Mesothelial cell of epicardium (in vitro differentiated cells): ENCODE results near the gene TRIM28. TPM values are rescaled to one million over a fixed set of nuclear protein-coding genes. Genes with fewer than 3 reads are reported as not detected.
"Not testable (repeated sequence)": the region's sequence is repeated elsewhere in the genome, so short reads cannot be mapped to it uniquely, and the experiment has no call there.

Experiments
- DNase-seq, 2 experiments: peaks; one replicate each; pipeline ENCODE4 v3.0.0; 2021; ENCODE audit warnings: low spot score in 2 of 2; ENCODE audit not compliant: unreplicated experiment in 2 of 2
- H3K27ac Mint-ChIP-seq: 2 replicates; pipeline ENCODE4 v1.8.0; 2021; ENCODE audit warnings: mixed read lengths
- H3K27me3 Mint-ChIP-seq: 2 replicates; pipeline ENCODE4 v1.8.0; 2021; ENCODE audit warnings: low read depth, mixed read lengths
- H3K36me3 Mint-ChIP-seq: 2 replicates; pipeline ENCODE4 v1.8.0; 2021; ENCODE audit warnings: mixed read lengths
- H3K4me1 Mint-ChIP-seq: 2 replicates; pipeline ENCODE4 v1.8.0; 2021; ENCODE audit warnings: mixed read lengths
- H3K4me3 Mint-ChIP-seq: 2 replicates; pipeline ENCODE4 v1.8.0; 2021; ENCODE audit warnings: mild to moderate bottlenecking, moderate library complexity, mixed read lengths
- H3K9me3 Mint-ChIP-seq: 2 replicates; pipeline ENCODE4 v1.8.0; 2021; ENCODE audit warnings: mixed read lengths
- total RNA-seq: library from RNA; stranded (reverse); gene quantifications from 3 replicates; pipeline ENCODE4 v1.2.1, GENCODE V29; 2021
- TF ChIP-seq, protein P1 (sequence below): fragments of 200-600 bp; sonication (generic); IDR thresholded peaks from one replicate; pipeline ENCODE4 v1.5.0; 2021; ENCODE audit warnings: antibody characterized with exemption; ENCODE audit not compliant: unreplicated experiment

TRIM28 gene
- total RNA-seq, 1 donor from 2014 or later, result 577 TPM

DNA sequence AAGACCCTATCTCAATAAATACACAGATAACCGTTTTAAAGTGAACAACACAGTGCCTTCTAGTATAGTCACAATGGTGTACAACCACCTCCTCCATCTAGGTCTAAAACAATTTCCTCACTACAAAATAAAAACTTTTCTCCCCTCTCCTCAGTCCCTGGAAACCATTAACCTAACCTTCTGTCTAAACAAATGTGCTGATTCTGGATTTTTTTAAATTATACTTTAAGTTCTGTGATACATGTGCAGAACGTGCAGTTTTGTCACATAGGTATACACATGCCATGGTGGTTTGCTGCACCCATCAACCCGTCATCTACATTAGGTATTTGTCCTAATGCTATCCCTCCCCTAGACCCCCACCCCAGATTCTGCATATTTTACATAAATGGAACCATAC lies 14.5 kb upstream of the TRIM28 start:
- Mint-ChIP-seq H3K4me3 (no peak overlapping the region), H3K36me3 (no peaks in the 10 kb centered on the region), H3K9me3 (no peaks in the 10 kb centered on the region), H3K4me1 (no peaks in the 10 kb centered on the region), H3K27me3 (peaks cover 20% of the 10 kb centered on the region), H3K27ac (no peak overlapping the region)
- TF ChIP-seq, protein P1, sequence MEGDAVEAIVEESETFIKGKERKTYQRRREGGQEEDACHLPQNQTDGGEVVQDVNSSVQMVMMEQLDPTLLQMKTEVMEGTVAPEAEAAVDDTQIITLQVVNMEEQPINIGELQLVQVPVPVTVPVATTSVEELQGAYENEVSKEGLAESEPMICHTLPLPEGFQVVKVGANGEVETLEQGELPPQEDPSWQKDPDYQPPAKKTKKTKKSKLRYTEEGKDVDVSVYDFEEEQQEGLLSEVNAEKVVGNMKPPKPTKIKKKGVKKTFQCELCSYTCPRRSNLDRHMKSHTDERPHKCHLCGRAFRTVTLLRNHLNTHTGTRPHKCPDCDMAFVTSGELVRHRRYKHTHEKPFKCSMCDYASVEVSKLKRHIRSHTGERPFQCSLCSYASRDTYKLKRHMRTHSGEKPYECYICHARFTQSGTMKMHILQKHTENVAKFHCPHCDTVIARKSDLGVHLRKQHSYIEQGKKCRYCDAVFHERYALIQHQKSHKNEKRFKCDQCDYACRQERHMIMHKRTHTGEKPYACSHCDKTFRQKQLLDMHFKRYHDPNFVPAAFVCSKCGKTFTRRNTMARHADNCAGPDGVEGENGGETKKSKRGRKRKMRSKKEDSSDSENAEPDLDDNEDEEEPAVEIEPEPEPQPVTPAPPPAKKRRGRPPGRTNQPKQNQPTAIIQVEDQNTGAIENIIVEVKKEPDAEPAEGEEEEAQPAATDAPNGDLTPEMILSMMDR, result no peak
- DNase-seq, result no peak

DNA sequence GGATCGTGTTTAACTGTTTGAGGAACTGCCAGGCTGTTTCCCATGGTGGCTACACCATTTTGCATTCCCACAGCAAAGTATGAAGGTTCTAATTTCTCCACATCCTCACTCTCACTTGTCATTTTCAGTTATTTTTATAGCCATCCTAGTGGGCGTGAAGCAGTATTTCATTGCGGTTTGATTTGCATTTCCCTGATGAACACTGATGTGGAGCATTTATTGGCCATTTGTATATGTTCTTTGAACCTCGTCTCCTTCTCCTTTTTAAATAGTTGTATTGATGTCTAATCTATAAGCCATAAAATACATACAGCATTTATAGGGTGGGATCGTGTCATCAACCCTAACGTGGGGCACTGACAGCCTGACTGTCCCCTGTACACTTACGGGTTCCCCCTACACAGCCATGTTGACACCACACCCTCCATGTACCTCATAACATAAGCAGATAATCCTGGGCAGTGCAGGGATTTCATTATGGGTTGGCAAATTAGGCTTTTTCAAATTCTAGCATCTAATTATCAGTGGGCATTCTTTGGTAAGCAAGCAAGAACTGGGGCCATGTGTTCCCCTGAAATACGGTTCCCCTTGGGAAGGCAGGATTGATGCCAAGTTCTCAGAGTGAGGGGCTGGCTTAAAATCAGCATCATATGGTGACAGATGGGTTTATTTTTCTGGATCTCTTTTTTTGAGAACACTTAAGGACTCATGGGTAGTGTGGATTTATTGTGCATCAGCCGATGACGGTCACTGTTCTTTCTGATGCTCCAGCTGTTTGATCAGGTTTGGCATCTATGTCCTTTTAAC lies 12.6 kb upstream of the TRIM28 start:
- Mint-ChIP-seq H3K9me3 (no peaks in the 10 kb centered on the region), H3K36me3 (no peaks in the 10 kb centered on the region), H3K4me1 (no peaks in the 10 kb centered on the region), H3K4me3 (no peak overlapping the region), H3K27me3 (peaks cover 20% of the 10 kb centered on the region), H3K27ac (no peak overlapping the region)
- TF ChIP-seq, protein P1, result no peak
- no peak for DNase-seq

DNA sequence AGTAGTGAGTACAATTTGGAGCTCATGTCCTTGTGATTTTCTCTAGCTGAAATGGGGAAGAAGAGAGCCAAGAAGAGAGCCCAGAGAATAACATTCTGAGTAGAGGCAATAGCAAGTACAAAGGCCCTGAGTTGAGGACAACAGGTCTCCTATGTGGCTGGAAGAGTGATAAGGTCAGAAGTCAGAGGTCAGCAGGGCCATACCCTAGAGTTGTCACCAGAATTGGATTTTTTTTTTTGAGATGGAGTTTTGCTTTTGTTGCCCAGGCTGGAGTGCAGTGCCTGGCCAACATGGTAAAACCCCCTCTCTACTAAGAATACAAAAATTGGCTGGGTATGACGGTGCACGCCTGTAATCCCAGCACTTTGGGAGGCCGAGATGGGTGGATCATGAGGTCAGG lies 8.0 kb upstream of the TRIM28 start:
- Mint-ChIP-seq H3K9me3 (no peaks in the 10 kb centered on the region), H3K4me3 (no peak overlapping the region), H3K36me3 (no peaks in the 10 kb centered on the region), H3K27ac (no peak overlapping the region), H3K27me3 (peaks cover 28% of the 10 kb centered on the region), H3K4me1 (peaks cover 5% of the 10 kb centered on the region)
- TF ChIP-seq, protein P1, result no peak
- DNase-seq, result no peak

DNA sequence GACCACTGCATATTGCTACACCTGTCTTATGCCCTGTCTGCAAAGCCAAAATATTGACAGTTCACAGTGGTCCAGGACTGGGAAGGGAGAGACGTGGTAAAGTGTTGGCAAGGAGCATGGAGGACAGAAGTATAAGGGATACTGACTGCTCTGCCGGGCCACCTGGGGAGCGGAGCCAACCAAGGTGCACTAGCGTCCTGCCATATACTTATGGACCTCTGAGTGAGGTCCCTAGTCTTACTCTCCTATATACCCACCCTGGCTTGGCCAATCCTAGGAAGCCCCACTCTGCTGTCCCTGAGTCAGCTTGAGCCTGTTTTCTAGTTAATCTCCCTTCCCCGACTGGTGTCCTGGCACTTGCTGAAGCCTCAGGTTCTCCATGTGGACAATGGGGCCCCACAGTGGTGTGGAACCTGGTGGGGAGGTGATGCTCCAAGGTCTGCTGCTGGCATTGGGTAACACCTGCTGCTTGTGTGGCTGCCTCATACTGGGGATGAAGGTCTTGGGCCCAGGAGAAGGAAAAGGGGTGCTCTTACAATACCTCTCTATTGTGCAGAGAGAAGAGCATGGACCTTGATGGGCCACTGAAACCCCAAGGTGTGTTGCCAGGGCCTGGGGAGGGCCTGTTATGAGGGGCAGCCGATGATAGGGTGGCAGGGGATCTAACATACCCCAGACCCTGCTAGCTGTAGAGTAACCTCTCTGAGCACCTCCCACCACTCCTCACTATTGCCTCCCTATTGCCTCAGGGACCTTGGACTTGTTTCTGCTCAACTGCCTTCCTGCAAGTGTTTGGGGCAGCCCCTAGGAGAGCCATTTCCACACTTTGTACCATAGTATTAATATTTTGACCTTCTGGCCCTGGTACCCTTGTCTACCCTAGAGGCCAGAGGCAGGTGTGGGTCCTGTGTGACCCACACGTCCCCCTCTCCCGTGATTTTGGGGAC lies 6.7 kb upstream of the TRIM28 start:
- H3K27ac Mint-ChIP-seq, result no peak overlapping the region
- DNase-seq, result no peak
- H3K4me1 Mint-ChIP-seq, result peaks cover 5% of the 10 kb centered on the region
- H3K9me3 Mint-ChIP-seq, result no peaks in the 10 kb centered on the region
- H3K36me3 Mint-ChIP-seq, result no peaks in the 10 kb centered on the region
- peak overlapping the region; percentile 69 for H3K4me3 Mint-ChIP-seq
- peaks cover 23% of the 10 kb centered on the region for H3K27me3 Mint-ChIP-seq
- TF ChIP-seq, protein P1, result no peak

DNA sequence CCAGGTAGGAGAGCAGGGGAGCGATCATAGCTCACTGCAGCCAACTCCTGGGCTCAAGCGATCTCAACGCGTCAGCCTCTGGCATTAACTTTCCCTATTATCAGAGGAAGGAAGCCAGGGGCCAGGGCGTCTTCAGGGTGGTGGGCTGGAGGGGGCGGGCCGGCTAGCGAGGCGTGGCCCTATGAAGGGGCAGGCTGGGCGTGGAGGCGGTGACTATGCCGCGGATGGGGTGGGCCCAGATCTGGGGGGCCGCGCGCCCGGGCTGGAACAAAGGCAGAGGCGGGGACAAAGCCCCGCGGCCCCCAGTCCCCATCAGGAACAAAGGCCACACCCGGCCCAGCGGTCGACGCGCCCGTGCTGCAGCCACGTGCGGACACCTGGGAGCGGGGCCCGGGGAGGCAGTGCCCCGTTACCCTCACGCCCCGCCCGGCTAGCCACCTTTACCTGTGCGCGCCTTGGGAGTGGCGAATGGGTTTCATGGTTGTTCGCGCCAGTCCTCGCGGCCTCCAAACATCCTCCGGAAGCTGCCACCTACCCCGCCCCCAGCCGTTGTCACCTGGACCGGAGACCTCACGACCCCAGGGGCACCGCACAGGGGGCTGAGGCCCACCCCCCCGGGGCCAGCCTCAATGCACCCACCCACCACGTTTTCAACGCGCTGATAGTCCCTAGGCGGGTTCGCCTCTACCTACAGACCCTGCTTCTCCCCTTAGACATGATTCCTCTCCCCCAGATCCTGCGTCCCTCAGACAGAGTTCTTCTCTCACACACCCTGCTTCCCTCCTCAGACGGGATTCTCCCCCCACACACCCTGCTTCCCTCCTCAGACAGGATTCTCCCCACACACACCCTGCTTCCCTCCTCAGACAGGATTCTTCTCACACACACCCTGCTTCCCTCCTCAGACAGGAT lies 5.4 kb upstream of the TRIM28 start:
- peak; percentile 61 to 79 for DNase-seq
- no peaks in the 10 kb centered on the region for H3K36me3 Mint-ChIP-seq
- TF ChIP-seq, protein P1, result no peak
- H3K27ac Mint-ChIP-seq, result peak overlapping the region; percentile 97
- H3K27me3 Mint-ChIP-seq, result peaks cover 28% of the 10 kb centered on the region
- H3K4me1 Mint-ChIP-seq, result peaks cover 7% of the 10 kb centered on the region
- H3K4me3 Mint-ChIP-seq, result peak overlapping the region; percentile 69
- no peaks in the 10 kb centered on the region for H3K9me3 Mint-ChIP-seq

DNA sequence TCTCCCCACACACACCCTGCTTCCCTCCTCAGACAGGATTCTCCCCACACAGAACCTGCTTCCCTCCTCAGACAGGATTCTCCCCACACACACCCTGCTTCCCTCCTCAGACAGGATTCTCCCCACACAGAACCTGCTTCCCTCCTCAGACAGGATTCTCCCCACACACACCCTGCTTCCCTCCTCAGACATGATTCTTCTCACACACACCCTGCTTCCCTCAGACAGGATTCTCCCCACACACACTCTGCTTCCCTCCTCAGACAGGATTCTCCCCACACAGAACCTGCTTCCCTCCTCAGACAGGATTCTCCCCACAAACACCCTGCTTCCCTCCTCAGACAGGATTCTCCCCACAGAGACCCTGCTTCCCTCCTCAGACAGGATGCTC lies 4.7 kb upstream of the TRIM28 start:
- H3K9me3 Mint-ChIP-seq, H3K36me3 Mint-ChIP-seq, DNase-seq, H3K27ac Mint-ChIP-seq: not testable (repeated sequence)
- Mint-ChIP-seq H3K4me3 (peak overlapping the region; percentile 69), H3K27me3 (peaks cover 33% of the 10 kb centered on the region), H3K4me1 (peaks cover 11% of the 10 kb centered on the region)

DNA sequence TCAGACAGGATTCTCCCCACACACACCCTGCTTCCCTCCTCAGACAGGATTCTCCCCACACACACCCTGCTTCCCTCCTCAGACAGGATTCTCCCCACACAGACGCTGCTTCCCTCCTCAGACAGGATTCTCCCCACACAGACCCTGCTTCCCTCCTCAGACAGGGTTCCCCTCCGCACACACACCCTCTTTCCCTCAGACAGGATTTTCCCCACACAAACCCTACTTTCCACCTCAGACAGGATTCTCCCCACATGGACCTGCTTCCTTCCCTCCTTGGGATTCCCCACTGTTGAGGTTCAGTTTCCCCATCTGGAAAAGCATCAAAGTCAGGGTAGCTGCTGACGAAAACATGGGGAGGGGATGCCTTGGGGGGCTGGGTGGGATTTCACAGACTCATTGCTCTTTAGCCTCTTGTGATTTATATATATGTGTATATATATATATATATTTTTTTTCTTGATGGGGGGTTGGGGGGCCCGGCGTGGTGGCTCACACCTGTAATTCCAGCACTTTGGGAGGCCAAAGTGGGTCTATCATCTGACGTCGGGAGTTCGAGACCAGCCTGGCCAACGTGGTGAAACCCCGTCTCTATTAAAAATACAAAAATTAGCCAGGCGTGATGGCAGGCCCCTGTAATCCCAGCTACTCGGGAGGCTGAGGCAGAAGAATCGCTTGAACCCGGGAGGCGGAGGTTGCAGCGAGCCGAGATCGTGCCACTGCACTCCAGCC lies 1.1 kb upstream of the TRIM28 start:
- Mint-ChIP-seq H3K27me3 (peaks cover 33% of the 10 kb centered on the region), H3K27ac (peak overlapping the region; percentile 97), H3K4me1 (peaks cover 25% of the 10 kb centered on the region)
- not testable (repeated sequence) for H3K9me3 Mint-ChIP-seq, DNase-seq, H3K36me3 Mint-ChIP-seq, H3K4me3 Mint-ChIP-seq
